GM12864 (cell line): ENCODE data around the gene IMP3.

Experiments used
- DNase-seq: peaks from one replicate; pipeline ENCODE4 v3.0.0-alpha.2; 2011; ENCODE audit warnings: low read depth
- H3K4me3 ChIP-seq: 2 replicates; pipeline ENCODE4 v1.5.1; 2011; ENCODE audit warnings: mild to moderate bottlenecking, low read depth, low read length, control low read depth
- CTCF ChIP-seq: IDR thresholded peaks from 2 replicates; pipeline ENCODE4 v1.5.1; 2011; ENCODE audit warnings: low read depth, mild to moderate bottlenecking, moderate library complexity, low read length, control low read depth, inconsistent platforms; ENCODE audit errors: missing control alignments

Gene IMP3

GRCh38 chr15:75606711-75607699, 33.0 kb downstream of the IMP3 start:
- no peak overlapping the region for H3K4me3 ChIP-seq
- DNase-seq = no peak
- no peak for TF ChIP-seq CTCF

- no peak overlapping the region for H3K4me3 ChIP-seq
- no peak for TF ChIP-seq CTCF
- no peak for DNase-seq
Measured at GRCh38 chr15:75606026-75606425, 34.0 kb downstream of the IMP3 start.

- no peak for TF ChIP-seq CTCF
- DNase-seq = no peak
Measured at GRCh38 chr15:75599401-75599800, 40.6 kb downstream of the IMP3 start.

GRCh38 chr15:75598361-75598760, 41.7 kb downstream of the IMP3 start:
- no peak for DNase-seq
- TF ChIP-seq CTCF = no peak
- no peak overlapping the region for H3K4me3 ChIP-seq

More at GRCh38 chr15:75599401-75599800, 40.6 kb downstream of the IMP3 start:
- no peak overlapping the region for H3K4me3 ChIP-seq

- TF ChIP-seq CTCF = peak; percentile 56
- H3K4me3 ChIP-seq = no peak overlapping the region
- no peak for DNase-seq
Measured at GRCh38 chr15:75597667-75598341, 42.2 kb downstream of the IMP3 start.

- H3K4me3 ChIP-seq = no peak overlapping the region
- no peak for DNase-seq
- no peak for TF ChIP-seq CTCF
Measured at GRCh38 chr15:75596703-75597345, 43.2 kb downstream of the IMP3 start.
